Left lobe of liver (tissue), 2 donors: ENCODE measurements around the gene DCUN1D2. TPM values are rescaled to one million over a fixed set of nuclear protein-coding genes. Genes with fewer than 3 reads are reported as not detected.
"Not testable (repeated sequence)": the region's sequence is repeated elsewhere in the genome, so short reads cannot be mapped to it uniquely, and the experiment has no call there.

ENCODE experiments used
- ATAC-seq: fragments of 200-7000 bp; cut with Tn5 transposase; one replicate; pipeline ENCODE4 v1.9.1; 2020; ENCODE audit warnings: mild to moderate bottlenecking, moderate library complexity
- DNase-seq: peaks from one replicate; pipeline ENCODE4 v3.0.0-alpha.2; 2020; ENCODE audit warnings: low spot score
- total RNA-seq: library from RNA; stranded (reverse); gene quantifications from one replicate; pipeline ENCODE4 v1.2.1, GENCODE V29; 2021
- donor health status: DM: no; HTN: no; CAD: no; lungs with moderate emphysema.
- donor health status: DM: no; HTN: yes; CAD: no.

The DCUN1D2 gene
- total RNA-seq, 1 donor from 2014 or later, result 10.0 TPM

DNA sequence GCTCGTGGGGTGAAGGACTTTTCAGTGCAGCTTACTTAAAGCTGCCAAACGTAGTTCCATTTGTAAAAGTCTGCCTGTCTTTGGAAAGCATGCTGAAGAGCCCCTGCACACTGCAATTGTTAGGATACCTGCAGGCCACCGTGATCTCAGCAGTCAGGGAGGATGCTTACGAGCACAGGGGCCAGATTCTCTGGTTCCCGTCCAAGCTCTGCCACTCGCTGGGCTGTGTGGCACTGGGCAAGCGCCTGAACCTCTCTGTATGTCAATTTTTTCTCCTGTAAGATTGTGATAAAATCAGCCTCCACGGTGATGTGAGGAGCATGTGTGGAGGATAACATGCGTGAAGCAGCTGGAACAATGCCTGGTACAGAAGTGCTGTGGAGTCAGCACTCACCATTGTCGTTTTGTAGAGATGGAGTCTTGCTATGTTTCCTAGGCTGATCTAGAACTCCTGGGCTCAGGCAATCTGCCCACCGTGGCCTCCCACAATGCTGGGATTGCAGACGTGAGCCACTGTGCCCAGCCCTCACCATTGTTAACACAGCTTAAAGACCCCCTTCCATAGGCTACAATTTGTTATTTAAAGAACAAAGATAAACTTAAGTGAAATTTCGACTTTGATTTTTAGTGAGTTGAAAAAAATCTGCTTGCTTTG is 40.7 kb downstream of the DCUN1D2 start:
- ATAC-seq (no peak), DNase-seq (no peak)

DNA sequence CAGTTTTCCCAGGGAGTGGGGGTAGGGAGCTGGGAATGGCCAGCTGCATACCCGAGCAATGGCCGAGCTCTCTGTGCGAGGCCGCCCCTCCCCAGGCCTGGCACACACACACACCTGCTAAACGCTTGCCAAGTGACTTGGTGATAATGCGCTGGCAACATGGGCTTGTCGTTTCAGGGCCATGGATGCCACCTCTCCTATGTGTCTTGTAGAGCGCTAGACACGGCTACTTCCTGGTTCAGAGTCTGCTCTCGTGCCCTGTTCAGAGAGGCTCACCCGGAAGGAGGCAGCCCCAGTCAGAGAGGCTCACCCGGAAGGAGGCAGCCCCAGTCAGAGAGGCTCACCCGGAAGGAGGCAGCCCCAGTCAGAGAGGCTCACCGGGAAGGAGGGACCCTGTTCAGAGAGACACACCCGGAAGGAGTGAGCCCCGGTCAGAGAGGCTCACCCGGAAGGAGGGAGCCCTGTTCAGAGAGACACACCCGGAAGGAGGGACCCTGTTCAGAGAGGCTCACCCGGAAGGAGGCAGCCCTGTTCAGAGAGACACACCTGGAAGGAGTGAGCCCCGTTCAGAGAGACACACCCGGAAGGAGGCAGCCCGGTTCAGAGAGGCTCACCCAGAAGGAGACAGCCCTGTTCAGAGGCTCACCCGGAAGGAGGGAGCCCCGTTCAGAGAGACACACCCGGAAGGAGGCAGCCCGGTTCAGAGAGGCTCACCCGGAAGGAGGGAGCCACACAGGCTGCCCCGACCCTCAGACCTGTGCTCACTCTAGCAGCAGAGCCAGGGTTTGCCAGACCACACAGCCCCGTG is 41.4 kb downstream of the DCUN1D2 start:
- ATAC-seq, result peak; percentile 68
- DNase-seq, result no peak

DNA sequence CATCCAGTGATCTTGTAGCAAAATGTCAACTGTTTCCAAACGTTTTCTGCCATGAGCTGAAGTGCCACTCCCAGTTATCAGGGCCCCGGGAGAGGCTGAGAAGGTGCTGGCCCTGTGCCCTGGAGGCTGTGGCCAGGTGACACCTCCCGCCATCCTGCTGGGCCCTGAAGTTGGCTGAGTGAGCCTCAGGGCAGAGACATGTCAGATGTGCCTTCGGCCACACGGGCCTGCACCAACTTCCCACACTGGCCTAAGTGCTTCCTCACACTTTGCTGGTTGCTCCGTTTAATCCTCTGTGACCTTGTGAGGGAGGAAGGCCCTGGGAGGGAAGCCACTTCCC is 42.0 kb downstream of the DCUN1D2 start:
- ATAC-seq (peak; percentile 67), DNase-seq (no peak)

DNA sequence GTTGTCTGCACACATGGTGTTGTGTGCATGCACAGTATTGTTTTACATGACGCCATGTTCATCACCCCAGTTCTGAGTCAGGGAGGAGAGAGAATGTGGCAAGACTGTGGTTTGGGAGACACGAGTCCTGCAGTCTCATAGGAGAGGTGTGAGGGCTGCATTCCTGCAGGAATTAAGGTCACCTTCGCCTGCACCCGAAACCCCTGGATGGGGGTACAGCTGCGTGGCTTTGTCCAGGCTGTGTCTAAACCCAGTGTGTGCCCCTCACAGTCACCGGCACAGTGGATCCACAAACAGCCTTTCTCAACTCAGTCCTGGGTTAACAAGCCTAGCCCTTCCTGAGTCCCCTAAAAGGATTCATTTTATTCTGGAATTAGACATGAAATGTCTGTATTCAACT is 42.9 kb downstream of the DCUN1D2 start:
- no peak for DNase-seq

GRCh38 chr13:113446488-113446854 is 44.0 kb downstream of the DCUN1D2 start:
- DNase-seq (no peak), ATAC-seq (no peak)

More for the DNA sequence above, 42.9 kb downstream of the DCUN1D2 start:
- no peak for ATAC-seq

- no peak for DNase-seq
- no peak for ATAC-seq
Measured at GRCh38 chr13:113445791-113446487, 44.6 kb downstream of the DCUN1D2 start.

DNA sequence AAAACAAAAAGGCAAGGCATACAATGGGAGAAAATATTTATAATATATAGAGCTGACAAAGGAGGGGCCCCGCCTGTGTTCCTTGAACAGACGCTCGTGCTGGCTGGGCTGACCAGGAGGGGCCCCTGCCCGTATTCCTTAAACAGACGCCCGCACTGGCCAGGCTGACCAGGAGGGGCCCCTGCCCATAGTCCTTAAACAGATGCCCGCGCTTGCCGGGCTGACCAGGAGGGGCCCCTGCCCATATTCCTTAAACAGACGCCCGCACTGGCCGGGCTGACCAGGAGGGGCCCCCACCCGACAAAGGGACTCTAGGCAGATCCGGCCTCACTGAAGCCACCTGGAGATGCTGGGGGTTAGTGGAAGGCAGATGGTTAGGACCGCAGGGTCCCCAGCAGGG is 46.5 kb downstream of the DCUN1D2 start:
- DNase-seq, result no peak
- no peak for ATAC-seq

GRCh38 chr13:113442985-113443362 is 47.5 kb downstream of the DCUN1D2 start:
- no peak for ATAC-seq
- DNase-seq, result no peak

DNA sequence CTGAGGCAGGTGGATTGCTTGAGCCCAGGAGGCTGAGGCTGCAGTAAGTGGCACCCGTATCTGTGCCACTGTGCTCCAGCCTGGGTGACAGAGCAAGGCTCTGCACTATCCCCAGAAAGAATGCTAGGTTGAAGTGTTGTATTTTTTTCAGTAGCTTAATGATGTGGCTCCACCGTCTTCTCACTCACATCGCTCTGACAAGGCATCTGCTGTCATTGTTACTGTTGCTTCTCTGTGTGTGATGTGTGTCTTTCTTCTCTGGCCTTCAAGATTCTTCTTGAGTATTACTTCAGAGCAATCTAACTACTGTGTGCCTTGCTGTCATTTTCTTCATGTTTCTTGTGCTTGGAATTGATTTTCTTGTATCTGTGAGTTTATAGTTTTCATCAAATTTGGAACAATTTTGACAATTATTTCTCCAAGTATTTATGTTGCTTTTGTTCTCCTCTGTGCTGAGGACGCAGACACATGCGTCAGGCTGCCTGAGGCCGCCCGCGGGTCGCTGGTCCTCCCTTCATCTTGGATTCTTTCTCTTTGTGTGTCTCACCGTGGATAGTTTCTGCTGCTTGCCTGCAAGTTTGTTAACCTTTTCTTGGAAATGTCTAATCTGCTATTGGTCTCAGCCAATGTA is 48.0 kb downstream of the DCUN1D2 start:
- DNase-seq (no peak), ATAC-seq (no peak)

GRCh38 chr13:113441661-113442060 is 48.9 kb downstream of the DCUN1D2 start:
- DNase-seq (no peak), ATAC-seq (no peak)

DNA sequence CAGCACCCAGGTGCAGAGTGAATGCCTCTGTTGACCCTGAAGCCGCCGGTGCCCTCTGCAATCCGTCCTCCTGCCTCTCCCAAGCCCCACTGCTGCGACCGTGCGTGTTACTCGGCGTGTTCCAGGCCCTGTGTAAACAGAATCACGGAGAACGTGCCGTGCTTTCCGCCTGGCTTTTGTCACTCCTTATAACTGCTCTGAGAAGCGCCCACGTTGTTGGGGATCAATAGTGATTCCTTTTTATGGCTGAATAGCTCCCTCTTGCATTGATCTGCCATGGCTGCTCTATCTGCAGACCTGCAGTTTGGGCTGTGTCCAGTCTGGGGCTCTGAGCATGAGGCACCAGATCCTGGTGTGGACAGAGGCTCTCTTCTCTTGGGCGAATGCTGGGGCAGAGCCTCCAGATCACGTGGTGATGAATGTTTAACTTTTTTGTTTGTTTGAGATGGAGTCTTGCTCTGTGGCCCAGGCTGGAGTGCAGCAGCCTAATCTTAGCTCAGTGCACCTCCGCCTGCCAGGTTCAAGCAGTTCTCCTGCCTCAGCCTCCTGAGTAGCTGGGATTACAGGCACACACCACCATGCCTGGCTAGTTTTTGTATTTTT is 53.0 kb downstream of the DCUN1D2 start:
- DNase-seq, result peak; percentile 77
- peak; percentile 98 for ATAC-seq

DNA sequence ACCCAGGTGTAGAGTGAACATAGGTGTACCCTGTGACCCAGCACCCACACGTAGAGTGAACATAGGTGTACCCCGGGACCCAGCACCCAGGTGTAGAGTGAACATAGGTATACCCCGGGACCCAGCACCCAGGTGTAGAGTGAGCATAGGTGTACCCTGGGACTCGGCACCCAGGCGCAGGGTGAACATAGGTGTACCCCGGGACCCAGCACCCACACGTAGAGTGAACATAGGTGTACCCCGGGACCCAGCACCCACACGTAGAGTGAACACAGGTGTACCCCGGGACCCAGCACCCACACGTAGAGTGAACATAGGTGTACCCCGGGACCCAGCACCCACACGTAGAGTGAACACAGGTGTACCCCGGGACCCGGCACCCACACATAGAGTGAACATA is 53.6 kb downstream of the DCUN1D2 start:
- not testable (repeated sequence) for DNase-seq, ATAC-seq

DNA sequence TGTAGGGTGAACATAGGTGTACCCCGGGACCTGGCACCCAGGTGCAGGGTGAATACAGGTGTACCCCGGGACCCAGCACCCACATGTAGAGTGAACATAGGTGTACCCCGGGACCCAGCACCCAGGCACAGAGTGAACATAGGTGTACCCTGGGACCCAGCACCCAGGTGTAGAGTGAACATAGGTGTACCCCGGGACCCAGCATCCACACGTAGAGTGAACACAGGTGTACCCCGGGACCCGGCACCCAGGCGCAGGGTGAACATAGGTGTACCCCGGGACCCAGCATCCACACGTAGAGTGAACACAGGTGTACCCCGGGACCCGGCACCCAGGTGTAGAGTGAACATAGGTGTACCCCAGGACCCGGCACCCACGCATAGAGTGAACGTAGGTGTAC is 54.6 kb downstream of the DCUN1D2 start:
- not testable (repeated sequence) for ATAC-seq, DNase-seq

DNA sequence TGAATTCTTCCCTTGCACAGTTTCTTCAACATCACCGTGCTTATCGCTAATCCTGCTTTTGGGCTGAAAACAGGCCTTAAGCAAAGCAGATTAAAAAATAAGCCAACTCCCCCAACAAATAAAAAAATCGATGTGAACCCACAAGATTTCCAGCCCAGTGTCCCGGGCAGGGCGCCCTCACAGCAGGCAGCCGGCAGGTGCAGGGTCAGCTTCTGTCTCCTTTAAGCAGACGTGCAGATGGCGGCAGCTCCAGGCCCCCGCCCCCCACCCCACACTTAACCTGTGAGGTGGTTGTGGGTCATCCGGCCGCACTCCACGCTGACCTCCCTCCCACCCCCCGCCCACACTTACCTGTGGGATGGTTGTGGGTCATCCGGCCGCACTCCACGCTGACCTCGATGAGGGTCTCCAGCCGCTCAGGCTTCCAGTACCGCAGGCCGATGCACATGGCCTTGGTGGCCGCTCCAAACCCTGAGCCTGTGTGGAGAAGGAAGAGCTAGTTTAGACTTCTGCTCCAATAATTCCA is 57.1 kb downstream of the DCUN1D2 start:
- DNase-seq (no peak), ATAC-seq (no peak)

- DNase-seq (no peak), ATAC-seq (no peak)
Measured at GRCh38 chr13:113432506-113433270, 57.8 kb downstream of the DCUN1D2 start.

DNA sequence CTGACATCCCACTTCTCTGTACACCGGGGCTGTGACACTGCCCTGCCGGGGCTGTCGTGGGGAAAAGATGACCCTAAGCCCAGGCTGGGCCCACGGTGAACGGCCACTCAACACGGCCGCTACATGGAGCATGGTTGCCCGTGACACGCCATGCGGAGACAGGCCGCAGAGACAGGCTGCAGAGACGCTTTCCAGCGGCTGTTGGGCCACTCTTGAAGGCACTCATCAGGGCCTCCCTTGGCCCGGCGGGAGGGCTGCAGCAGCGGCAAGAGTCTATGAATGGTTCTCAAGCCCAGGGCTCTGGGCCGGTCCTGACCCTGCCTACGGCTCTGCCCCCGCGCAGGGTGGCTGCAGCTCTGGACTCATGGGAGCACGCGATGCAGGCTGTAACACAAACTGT is 59.3 kb downstream of the DCUN1D2 start:
- no peak for ATAC-seq
- DNase-seq, result no peak

DNA sequence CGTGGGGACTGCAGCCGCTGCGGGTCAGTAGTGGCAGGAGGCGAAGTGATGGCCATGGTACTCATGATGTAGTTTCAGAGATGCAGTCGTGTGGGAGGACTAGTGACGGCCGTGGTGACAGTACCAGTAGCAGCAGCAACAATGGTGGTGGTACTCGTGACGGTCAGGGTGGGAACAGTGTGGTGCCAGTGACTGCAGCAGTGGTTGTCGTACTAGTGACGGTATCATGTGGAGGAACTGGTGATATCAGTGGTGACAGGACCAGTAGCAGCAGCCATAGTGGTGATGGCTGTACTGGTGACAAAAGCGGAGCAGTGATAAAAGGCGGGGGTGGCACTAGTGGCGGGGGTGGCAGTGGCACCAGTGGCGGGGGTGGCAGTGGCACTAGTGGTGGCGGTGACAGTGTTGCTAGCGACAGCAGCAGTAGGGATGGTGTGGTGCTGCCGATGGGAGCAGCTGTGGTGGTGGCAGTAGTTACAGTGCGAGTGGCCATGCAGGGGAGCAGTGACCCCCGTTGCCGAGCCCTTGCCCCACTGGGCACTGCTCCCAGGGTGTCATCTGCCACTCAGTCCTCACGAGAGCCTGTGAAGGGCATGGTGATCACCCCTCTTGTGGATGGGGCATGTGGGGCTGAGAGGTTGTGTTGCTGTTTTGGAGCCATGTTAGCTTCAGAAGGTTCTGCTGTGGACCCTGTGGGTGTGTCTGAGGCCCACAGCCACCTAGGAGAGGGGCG is 60.0 kb downstream of the DCUN1D2 start:
- ATAC-seq (no peak), DNase-seq (no peak)

GRCh38 chr13:113429608-113429985 is 60.9 kb downstream of the DCUN1D2 start:
- ATAC-seq (no peak), DNase-seq (no peak)

DNA sequence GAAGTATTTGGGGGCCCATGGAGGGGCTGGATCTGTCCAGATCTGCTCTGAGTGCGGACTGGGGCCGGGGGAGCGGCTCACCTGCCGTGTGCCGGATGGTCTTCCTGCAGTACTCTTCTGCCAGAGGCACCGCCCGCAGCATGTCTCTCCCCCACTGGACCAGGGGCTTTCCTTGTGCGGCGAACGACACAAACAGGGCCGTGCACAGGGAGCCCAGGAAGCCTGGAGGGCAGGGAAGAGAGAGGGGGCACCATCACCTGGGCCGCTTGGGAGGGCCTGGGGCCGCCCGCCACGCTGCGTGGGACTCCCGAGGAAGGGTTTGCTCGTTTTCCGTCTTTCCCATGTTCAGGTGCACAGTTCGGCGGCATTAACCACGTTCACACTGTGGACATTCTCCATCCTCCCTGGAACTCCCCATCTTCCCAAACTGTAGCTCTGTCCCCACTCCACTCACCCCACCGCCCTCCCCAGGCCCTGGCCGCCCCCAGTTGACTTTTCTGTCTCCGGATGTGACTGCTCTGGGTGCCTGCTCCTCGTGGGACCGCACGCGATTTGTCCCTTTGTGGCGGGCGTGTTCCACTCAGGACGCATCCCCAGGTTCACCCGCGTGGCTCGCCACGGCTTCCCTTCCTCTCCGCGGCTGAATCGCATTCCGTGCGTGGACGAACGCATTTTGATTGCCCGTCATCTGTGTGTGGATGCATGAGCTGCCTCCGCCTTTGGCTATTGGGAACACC is 61.5 kb downstream of the DCUN1D2 start:
- no peak for ATAC-seq

More for the DNA sequence above, 61.5 kb downstream of the DCUN1D2 start:
- DNase-seq, result no peak
